Choroid plexus epithelial cell (primary cell): ENCODE results near the gene APAF1.
"Not testable (repeated sequence)": the region's sequence is repeated elsewhere in the genome, so short reads cannot be mapped to it uniquely, and the experiment has no call there.

ENCODE experiments used
- DNase-seq: peaks from one replicate; pipeline ENCODE4 v3.0.0-alpha.2; 2010; ENCODE audit warnings: low read depth
- H3K4me3 ChIP-seq: 2 replicates; pipeline ENCODE4 v1.5.1; 2011; ENCODE audit warnings: low read depth, mild to moderate bottlenecking, control low read depth, low read length, moderate library complexity
- CTCF ChIP-seq: conservative IDR thresholded peaks from 2 replicates; pipeline ENCODE4 v1.5.1; 2011; ENCODE audit warnings: low read depth, mild to moderate bottlenecking, control low read depth, inconsistent platforms, low read length, moderate library complexity

The APAF1 gene

GRCh38 chr12:98635657-98636323, 9.3 kb upstream of the APAF1 start:
- DNase-seq: peak; percentile 82
- no peak for TF ChIP-seq CTCF
- H3K4me3 ChIP-seq: no peak overlapping the region

DNA sequence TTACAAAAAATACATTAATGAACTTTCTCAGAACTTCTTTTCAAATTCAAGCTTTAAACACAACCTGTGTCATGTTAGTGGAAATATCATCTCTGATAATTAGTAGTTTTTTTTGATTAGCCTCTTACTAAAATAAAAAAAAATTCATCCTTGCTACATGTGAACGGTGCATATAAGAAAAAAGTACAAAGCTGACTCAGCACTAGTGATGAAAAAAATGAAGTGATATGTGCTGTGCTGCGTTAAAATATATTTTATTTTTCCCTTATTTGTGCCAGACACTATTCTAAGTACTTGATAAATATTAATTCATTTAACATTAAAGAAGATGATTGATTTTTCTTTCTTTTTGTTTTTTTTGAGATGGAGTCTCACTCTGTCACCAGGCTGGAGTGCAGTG, 8.0 kb upstream of the APAF1 start:
- no peak overlapping the region for H3K4me3 ChIP-seq
- no peak for DNase-seq
- no peak for TF ChIP-seq CTCF

DNA sequence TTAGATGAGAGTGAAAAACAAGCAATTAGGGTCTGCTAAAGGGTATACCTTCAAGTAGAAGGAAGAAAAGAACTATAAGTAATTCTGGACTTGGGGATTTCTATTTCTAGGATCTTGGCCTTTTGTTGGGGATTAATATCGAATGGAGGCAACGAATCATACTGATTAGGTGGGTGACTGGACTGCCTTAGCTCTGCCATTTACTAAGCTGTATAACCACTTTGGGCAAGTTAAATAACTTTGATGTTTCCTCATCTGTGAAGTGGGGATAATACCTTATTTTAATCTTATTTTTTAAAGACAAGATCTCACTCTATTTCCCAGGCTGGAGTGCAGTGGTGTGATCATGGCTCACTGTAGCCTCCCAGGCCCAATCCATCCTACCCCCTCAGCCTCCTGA, 7.1 kb upstream of the APAF1 start:
- no peak for TF ChIP-seq CTCF
- no peak for DNase-seq
- no peak overlapping the region for H3K4me3 ChIP-seq

- DNase-seq: no peak
- H3K4me3 ChIP-seq: no peak overlapping the region
- TF ChIP-seq CTCF: no peak
Measured at GRCh38 chr12:98639491-98639890, 5.6 kb upstream of the APAF1 start.

GRCh38 chr12:98642801-98643200, 2.3 kb upstream of the APAF1 start:
- not testable (repeated sequence) for DNase-seq, H3K4me3 ChIP-seq

DNA sequence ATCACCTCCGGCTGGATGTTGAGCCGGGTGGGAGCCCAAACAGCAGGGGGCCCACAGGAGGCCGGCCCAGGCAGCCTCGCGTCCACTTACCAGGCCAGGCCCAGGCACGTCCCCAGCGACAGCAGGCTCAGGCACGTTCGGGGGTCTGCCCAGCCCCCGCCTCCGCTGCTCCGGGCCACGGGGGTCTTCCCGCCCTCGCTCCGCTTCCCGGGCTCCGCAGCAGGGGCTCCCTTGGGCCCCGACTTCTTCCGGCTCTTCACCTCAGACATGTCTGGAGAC, 718 bp upstream of the APAF1 start:
- peak overlapping the region; percentile 95 for H3K4me3 ChIP-seq
- no peak for TF ChIP-seq CTCF
- DNase-seq: no peak

DNA sequence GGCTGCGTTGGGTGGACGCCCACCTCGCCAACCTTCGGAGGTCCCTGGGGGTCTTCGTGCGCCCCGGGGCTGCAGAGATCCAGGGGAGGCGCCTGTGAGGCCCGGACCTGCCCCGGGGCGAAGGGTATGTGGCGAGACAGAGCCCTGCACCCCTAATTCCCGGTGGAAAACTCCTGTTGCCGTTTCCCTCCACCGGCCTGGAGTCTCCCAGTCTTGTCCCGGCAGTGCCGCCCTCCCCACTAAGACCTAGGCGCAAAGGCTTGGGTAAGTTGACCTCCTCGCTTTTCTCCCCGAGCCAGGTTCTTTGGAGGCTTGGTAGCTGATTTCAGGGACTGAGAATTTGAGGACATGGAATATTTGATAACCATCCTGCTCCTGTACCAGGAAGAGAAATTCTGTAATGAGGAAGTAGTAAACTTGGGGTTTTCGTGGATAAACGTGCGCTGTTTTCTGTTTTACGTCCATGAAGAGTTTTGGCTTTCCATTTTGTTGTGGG, 530 bp downstream of the APAF1 start:
- DNase-seq: peak; percentile 16
- TF ChIP-seq CTCF: no peak
- H3K4me3 ChIP-seq: peak overlapping the region; percentile 95
